Iris pigment epithelial cell (primary cell): ENCODE data around the gene RSPH1.
A peak's percentile ranks its signal among the peaks of the same experiment; 100 is the strongest.

ENCODE experiments used
- DNase-seq: peaks from one replicate; pipeline ENCODE4 v3.0.0-alpha.2; 2011; ENCODE audit warnings: low read depth

Gene RSPH1

DNA sequence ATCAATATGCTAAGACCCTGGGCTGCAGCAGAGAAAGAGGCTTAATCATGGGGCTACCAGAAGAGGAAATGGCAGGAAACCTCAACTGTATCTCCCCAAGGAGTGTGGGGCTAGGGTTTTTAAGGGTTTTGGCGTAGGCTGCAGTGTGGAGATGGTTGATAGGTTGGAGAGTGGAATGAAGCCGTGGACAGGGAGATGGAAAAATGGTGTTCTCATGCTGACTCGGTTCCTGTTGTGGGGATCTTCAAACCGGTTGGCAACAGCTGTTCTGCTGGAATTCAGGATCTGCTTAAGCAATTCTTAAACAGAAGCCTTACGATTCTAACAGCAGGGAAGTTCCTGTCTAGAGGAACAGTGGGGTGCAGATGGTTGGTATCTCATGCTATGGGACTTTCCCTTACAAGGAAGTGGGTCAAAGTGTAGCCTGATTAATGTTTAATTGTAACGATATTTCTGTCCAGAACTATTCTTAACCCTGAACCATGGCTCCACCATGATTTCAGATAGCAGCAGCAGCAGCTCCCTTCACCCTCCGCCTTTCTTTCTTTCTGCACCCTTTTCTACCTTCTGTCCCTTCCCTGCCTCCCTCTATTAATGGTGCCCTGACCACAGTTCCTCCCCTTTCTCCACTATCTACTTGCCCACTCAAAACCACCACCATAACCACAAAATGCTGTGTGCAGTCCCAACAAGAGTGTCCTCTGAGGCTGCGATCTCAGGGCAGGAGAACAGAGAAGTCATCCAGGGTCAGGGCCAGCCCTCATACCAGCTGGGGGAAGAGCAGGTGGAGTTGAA is 30.8 kb downstream of the RSPH1 start:
- DNase-seq: no peak

DNA sequence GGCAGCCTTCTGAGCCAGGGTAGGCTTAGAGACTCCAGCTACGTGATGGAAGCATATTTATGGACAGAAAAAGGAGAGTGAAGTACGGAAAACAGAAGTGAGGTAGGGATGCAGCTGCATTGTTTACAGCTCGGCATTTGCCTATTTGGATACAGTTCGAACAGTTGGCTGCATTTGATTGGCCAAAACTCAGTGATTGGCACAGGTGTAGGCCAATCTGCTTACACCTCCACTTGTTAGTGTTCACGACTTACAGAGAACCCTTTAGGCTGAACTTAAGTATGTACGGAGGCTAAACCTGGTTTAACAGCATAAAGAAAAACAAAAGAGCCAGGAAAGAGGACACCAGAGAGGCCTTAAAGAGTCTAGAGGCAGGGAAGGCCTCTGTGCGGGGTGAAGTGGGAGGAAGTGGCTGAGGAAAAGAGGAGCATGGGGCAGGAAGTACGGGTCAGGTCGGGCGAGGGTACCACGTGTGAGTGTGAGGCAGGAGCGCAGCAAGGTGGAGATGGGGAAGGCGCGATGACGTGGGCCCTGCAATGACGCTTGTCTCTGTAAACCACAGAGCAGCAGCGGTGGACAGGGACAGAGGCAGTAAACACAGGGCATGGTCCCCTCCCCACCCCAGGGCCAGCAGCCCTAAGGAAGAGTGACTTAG is 32.0 kb downstream of the RSPH1 start:
- DNase-seq: peak; percentile 51

DNA sequence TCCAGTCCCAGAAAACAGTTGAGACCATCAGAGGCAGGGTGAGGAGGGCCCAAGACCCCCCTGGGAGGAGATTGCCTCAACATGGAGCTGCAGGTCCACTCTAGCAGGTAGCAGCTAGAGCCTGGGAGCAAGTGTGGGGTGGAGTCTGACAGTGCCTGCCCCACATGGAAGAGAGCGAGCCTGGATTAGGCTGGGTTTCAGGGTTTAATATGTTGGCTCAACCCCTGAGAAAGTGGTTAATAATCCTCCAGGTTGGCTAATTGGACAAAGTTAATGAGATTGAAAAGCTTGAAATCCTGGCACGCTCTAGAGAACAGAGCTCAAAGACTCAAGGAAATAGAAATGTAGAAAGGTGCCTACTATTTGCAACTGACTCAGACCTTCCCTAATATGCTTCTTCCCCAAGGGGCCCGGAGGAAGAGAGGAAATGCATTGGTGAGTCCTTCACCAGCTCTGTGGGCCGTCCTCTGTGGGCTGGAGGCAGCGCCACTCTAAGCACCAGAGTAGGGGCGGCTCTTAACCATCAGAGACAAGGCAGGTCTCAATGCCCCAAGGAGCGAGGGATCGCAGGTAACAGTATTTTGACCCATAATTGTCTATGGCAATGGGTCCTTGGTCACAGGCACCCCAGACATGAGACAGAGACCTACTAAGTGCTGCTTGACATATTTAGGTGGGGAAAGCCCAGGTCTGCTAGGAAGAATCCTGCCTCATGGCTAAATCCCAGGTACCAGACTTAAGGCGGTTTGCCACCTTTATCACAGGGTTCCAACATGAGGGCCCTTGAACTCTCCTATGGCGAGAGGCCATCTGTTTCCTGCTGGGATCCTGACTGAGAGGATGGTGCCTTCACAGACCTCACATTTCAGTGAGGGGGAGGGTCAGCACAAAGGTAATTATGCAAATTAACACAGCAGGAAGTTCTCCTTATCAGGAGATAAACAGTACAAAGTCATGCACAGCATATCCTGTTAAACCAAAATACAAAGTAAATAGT is 33.8 kb downstream of the RSPH1 start:
- DNase-seq: no peak

DNA sequence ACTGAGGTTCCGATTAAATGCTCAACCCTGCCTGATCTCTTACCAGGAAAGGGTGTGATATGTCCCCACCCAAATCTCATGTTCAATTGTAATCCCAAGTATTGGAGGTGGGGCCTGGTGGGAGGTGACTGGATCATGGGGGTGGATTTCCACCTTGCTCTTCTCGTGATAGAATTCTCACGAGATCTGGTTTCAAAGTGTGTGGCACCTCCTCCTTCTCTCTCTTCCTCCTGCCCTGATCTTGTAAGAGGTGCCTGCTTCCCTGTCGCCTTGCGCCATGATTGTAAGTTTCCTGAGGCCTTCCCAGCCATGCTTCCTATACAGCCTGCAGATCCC is 34.9 kb downstream of the RSPH1 start:
- DNase-seq: no peak

DNA sequence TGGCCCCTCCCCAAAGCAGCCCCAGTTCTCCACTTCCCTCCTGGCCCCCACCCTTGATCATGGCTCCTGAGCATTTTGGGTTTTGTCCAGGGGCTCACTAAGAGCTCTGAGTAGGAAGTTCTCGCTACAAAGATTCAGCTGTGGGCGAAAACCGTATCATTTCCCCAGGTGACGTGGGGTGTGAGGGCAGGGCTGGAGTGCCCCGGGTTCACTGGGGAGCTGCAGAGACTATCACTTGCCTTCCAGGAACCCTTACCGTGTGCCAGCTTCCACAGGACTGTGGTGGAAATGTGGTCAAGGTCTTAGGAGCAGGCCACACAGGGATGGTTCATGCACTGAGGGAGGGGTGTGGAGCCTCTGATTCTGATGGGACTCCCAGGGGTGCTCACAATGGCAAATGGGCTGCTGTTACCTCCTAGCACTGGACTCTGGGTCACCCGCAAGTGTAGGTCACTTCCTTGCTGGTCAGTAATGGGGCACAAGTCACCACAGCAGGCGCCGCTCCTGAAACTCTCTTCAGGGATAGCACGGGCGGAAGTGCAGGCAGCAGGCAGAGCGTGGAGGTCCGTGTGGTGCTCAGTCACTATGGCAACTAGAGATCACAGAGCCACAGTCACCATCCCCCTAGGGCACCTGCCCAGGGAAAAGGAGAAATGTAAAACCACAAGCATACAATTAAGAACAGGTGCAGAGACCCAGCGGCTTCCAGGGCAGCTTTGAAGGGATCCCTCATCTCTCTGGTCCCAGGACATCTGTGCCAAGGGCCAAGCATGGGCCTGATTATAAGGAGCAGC is 35.4 kb downstream of the RSPH1 start:
- DNase-seq: no peak

DNA sequence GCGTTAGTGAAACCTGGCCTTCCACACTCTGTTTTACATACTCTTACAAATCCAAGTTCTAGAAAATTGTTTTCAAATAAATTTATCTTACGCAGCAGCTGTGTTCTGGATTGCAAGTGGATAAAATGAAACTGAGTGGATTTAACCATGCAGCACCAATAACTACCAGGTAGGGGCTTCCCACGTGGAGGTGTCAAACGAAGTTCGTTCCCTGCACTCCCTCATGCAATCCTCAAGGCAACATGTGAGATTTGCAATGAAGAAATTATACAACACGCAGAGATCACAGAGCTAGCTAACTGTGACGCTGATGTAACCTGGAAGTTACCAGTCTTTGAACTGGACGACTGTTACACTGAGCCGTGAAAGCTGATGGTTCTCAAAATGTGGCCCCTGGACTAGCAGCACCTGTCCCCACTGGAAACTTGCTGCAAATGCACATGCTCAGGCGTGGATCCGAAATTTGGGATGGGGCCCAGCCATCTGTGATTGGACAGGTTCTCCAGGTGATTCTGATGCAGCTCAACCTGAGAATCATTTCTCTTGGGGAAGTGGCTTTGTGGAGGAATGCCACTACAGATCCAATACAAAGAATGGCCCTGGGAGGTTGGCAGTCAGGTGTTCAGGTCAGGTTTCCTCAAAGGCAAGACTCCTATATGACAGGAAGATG is 36.3 kb downstream of the RSPH1 start:
- no peak for DNase-seq

DNA sequence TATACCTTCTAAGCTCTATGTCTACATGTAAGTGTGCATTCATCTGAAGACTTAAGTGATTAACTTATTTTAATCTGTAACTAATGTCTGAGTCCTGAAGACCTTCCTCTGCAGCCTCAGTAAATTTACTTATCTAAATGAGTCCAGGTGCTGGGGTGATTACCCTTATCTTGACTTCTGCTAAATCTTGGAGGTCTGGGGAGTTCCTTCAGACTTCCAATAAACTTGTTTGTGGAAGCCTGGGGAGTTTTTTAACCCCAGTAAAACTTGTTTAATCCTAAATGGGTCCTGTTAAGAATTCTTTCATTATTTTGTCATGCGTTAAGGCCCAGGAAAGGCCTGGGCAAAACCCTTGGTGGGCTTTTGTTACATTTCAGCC is 37.0 kb downstream of the RSPH1 start:
- no peak for DNase-seq

DNA sequence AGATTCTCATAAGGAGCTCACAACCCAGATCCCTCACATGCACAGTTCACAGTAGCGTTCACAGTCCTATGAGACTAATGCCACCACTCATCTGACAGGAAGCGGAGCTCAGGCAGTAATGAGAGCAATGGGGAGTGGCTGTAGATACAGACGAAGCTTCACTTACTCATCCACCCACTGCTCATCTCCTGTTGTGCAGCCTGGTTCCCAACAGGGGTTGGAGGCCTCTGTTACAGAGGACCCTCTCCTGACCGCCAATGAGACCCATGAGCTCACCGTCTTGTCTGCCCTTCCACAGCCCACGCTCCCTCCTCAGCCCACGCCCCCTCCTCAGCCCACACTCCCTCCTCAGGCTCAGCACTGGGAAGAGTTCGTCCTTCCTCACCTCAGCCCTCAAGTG is 39.6 kb downstream of the RSPH1 start:
- DNase-seq: no peak

DNA sequence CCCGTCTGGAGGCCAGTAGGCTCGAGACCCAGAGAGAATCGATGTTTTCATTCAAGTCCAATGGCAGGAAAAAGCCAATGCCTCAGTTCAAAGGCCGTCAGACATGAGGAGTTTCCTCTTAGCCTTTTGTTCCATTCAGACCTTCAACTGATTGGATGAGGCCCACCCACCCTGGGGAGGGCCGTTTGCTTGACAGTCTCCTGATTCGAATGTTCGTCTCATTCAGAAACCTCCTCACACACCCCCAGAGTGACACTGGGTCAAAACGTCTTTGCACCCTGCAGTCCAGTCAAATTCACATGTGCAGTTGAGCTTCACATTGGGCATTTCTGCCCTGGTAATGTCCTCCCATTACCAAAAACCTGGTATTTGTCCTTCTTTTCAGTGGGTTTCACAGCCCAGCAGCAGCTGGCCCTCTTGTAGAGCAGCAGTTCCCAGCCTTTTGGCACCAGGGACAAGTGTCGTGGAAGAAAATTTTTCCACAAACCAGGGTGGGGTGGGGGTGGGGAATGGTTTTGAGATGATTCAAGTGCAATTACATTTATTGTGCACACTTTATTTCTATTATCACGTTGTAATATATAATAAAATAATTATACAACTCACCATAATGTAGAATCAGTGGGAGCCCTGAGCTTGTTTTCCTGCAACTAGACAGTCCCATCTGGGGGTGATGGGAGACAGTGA is 40.1 kb downstream of the RSPH1 start:
- no peak for DNase-seq

DNA sequence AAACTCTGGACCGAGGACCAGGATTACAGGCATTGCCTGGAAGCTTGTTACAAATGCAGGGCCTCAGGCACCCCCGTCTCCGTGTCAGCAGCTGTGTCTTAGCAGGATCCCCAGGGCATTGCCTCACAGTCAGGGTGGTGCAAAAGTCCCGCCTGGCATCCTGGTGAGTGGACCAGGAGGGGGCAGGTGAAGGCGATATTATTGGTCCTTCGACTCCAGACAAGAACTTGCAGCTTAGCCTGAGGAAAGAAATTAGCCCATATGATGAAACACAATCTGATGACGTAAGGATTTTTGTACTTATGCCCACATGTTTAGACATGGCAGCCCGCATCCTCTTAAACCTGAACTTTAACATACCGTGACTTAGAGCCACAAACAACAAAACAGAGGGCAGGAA is 40.8 kb downstream of the RSPH1 start:
- DNase-seq: no peak

DNA sequence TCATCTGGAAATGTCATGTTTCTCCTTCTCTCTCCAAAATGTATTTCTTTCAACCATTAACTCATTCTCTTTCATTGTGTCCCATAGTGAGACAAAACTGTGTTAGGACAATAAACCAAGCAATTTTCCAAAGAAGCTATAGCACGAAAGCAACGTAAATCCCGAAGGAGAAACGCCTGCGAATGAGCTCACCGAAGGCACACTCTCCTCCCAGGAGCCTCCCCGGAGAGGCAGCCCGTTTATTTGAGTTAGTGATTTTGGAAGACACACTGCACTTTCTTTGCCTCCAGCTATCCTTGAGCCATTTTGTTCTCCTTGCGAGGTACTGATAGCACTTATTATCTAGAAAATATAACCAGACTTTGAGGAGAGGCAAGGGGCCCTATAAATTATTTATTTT is 41.2 kb downstream of the RSPH1 start:
- no peak for DNase-seq

DNA sequence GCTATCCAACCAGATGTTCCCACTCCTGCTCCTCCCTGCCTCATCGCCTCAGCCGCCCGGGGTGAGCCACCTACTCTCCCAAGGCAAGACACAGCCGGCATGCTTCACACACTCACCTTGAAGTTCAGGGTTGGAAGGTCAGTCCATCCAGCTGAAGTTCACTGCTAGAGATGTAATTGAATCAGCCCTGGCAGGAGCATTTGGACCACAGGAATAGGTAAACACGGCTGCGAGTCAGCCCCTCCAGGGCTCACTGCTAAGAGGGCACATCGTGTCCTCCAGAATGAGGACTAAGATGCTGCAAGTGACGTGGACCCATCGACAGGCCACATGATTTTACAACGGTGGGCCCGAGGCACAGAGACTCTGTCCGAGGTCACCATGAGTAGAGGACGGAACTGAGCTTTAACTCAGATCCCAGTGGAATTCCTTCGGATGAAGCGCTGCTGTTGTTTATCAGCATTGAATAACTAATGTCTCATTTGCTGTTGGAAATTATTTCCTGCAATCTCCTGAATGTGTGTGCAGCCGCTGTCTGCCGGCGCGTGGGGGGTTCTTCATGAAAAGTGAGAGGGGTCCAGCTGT is 41.9 kb downstream of the RSPH1 start:
- DNase-seq: no peak

DNA sequence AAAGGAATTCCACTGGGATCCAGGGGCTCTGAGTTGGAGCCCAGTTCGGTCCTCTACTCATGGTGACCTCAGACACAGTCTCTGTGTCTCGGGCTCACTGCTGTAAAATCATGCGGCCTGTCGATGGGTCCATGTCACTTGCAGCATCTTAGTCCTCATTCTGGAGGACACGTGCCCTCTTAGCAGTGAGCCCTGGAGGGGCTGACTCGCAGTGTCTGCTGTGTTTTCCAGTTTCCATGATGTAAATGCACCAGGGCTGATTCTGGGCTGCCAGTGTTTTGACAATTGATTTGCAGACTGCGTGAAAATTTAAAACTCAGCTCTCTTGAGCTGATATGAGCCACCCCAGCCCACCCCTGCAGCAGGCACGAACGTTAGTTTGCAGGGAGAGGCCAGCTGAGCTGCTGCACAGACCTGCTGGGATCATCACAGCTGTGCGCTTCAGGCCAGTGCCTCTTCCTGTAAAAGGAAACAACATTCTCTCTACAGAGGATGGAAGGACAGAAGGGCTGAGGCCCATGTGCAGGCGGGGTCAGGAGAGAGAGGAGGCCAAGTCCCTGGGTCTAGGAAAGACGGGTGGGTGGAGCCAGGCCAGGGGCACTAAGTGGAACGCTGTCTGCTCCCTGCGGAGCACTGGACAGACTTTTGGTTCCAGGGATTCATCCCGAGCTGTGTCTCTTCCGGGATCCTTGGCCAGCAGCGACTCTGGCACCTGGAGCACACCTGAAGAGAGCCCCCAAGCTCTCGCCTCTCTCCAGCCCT is 42.6 kb downstream of the RSPH1 start:
- DNase-seq: no peak

DNA sequence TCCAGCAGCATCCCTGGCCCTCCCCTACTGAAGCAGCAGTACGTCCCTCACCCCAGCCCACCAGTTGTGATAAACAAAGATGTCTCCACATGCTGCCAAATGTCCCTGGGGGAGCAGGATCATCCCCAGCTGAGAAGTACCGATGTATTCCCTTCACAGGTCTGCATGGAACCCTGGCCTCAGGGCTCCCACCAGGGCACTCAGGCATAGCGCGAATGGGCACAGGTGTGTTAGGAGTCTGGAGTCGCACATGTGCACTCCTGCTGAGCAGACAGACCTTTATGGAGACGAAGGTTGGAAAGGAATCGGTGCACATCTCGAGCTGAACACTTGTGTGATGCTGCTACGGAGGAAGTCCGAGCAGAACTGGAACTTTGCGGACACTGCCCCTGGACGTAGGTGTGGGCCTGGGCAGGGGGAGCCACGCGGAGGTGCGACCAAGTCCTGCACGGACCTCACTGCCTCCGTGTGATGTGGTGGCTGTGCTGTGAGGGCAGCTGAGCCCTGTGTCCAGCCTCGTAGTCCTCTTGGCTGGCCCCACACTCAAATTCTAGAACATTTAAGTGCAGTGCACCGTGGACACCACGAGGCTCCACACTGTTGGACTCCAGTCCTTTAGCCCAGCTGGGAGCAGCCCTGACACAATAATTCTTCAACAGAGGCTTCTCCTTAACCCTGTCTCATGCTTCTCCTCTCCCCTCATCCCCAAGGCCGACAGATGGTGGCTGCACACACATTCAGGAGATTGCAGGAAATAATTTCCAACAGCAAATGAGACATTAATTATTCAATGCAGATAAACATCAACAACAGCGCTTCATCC is 43.4 kb downstream of the RSPH1 start:
- no peak for DNase-seq

DNA sequence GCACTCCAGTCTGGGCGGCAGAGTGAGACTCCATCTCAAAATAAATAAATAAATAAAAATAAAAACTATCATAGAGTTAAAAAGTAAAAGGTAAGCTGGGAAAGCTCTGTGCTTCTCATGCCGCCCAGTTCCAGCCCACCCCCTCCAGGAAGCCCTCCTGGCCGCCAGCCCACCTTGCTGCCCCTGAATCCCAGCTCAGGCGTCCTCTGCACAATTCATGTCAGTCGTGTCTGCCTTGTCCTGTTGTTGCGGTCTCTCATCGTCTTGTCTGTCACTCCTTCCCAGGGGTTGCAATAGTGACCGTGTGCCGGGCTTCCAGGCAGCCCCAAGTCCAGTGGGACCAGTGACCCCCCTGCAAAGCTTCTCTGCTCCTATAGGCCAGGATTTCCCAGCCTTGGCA is 44.1 kb downstream of the RSPH1 start:
- no peak for DNase-seq

DNA sequence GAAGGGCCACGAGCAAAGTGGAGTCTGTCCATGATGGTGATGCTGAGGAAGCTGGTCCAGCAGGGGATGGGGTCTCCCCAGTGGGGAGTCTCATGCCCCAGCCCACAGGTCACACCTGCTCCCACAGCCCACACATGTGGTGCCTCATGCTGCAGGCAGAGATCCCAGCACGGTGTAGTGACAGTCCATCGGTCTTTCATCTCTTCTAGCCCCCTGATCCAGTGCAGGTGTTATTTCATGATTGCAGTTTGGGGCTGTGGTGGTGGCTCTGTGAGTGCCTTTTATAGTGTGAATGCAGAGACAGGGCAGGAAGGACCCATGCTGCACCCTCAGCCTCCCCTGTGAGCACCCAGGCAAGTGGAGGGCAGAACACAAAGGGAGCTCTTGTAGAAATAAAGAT is 47.3 kb downstream of the RSPH1 start:
- no peak for DNase-seq

DNA sequence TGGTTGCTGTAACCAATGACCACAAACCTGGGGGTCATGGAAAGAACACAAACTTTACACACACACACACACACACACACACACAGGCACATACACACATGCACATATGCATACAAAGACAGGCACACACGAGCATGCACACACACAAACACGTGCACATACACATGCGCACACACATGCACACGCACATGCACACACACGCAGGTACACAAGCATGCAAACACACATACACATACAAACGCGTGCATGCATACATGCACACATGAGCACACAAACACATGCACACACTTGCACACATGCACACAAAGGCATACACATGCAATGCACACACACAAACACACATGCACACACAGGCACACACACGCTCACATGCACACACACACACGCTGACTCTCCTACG is 48.3 kb downstream of the RSPH1 start:
- no peak for DNase-seq

DNA sequence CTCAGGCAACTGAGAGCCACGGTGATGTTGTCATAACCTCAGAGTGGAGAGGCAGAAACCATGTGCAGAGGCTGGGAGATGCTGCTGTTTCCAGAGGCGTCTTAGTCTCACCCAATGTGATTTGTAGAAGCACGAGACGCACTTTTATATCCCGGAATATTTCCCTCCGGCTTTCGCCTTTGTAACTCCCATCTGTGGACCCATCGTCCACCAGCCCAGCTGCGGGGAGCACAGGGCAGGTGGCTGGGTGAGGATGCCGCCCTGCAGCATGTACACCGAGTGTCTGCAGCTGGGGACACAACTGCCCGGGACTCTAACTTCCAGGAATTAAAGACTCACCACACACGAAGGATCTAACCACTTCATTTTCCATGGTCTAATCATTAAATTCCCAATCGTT is 48.8 kb downstream of the RSPH1 start:
- DNase-seq: no peak

DNA sequence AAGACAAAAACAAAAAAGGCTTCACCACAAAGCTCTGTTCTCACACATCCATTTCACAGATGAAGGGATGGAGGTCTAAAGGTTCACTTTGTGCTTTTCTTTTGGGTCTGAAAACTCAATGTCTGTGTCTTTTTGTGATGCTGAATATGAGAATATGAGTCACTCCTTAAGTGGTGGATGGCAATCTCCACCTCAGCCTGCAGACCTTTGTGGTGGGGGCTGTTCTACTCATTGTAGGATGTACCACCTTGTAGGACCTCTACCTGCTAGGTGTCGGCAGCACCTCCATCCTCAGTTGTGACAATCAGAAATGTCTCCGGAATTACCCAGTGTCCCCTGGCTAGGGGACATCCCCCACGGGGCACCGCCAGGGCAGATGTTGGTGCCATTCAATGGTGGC is 49.5 kb downstream of the RSPH1 start:
- DNase-seq: no peak
